ENCODE data around the gene VSTM5.
"Not testable (repeated sequence)": the region's sequence is repeated elsewhere in the genome, so short reads cannot be mapped to it uniquely, and the experiment has no call there.

Gene VSTM5

GRCh38 chr11:93796441-93797231, 53.8 kb downstream of the VSTM5 start:
- DNase-seq (ENCODE audit: low read depth in 2 of 2), result no peak

- DNase-seq (ENCODE audit: low read depth in 2 of 2), result no peak
Measured at GRCh38 chr11:93791493-93791892, 58.9 kb downstream of the VSTM5 start.

- no peak for DNase-seq (ENCODE audit: low read depth in 2 of 2)
Measured at GRCh38 chr11:93784935-93785360, 65.5 kb downstream of the VSTM5 start.

- peak; percentile 78 to 86 for DNase-seq (ENCODE audit: low read depth in 2 of 2)
Measured at GRCh38 chr11:93784145-93784934, 66.1 kb downstream of the VSTM5 start, which contains the start of gene MED17. TSS of gene MED17 (plus strand) at chr11:93784282. CDS start at chr11:93784514, 232 bp downstream.

GRCh38 chr11:93783765-93784144, 66.7 kb downstream of the VSTM5 start:
- DNase-seq (ENCODE audit: low read depth in 2 of 2), result no peak

GRCh38 chr11:93783362-93783761, 67.1 kb downstream of the VSTM5 start:
- no peak for DNase-seq (ENCODE audit: low read depth in 2 of 2)

- no peak for DNase-seq (ENCODE audit: low read depth in 2 of 2)
Measured at GRCh38 chr11:93775289-93775688, 75.1 kb downstream of the VSTM5 start.

GRCh38 chr11:93774560-93774959, 75.9 kb downstream of the VSTM5 start:
- DNase-seq (ENCODE audit: low read depth in 2 of 2), result not testable (repeated sequence)

- DNase-seq (ENCODE audit: low read depth in 2 of 2), result no peak
Measured at GRCh38 chr11:93773601-93774200, 76.7 kb downstream of the VSTM5 start.

GRCh38 chr11:93773045-93773477, 77.4 kb downstream of the VSTM5 start:
- no peak for DNase-seq (ENCODE audit: low read depth in 2 of 2)

GRCh38 chr11:93772123-93772522, 78.3 kb downstream of the VSTM5 start:
- DNase-seq (ENCODE audit: low read depth in 2 of 2), result no peak

- DNase-seq (ENCODE audit: low read depth in 2 of 2), result no peak
Measured at GRCh38 chr11:93770160-93770559, 80.3 kb downstream of the VSTM5 start.

All from stimulated activated CD8-positive, alpha-beta memory T cell treated with anti-CD3 and anti-CD28 coated beads, Interleukin-2, amount 100 ng/mL, for 48 hours (primary cell).